Stimulated activated CD4-positive, alpha-beta T cell treated with anti-CD3 and anti-CD28 coated beads, TNF-alpha, amount 100 ng/mL, for 4 hours (primary cell): ENCODE measurements around the gene ACTG1.

Experiments
- DNase-seq, 3 experiments: peaks; one replicate each; pipeline ENCODE4 v3.0.0-alpha.2; 2020; ENCODE audit warnings: low read depth in 3 of 3

ACTG1 gene

DNA sequence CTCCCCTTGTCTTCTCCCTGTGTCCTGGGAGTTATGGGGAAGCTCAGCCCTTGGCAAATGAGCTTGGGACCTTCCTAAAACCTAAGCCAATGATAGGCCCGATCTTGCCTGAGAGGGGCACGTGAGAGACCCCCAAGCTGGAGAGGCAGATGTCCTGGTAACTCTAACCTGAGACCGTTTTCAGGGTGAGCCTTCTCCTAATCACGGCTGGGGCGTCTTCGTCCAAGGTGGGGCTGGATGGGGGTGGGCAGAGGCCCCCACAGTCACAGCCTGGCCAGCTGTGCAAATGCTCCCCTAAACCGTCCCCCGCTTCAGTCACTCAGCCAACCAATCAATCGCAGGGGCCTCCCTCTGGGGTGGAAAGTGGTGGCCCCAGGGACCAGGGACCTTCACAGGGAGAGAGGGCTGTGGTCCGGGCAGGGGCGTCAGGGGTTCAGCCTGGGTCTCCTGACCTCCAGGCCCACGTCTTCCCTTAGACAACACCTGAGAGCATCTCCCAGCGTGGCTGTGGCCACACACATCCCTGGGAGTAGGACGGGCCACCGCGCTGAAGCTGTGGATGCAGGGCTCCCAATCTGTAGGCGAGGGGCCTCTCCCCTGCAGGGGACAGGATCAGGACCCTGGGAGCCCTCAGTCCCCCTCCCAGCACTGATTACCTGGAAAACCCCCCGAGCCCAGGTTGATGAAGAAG lies 30.6 kb downstream of the ACTG1 start:
- DNase-seq = no peak

DNA sequence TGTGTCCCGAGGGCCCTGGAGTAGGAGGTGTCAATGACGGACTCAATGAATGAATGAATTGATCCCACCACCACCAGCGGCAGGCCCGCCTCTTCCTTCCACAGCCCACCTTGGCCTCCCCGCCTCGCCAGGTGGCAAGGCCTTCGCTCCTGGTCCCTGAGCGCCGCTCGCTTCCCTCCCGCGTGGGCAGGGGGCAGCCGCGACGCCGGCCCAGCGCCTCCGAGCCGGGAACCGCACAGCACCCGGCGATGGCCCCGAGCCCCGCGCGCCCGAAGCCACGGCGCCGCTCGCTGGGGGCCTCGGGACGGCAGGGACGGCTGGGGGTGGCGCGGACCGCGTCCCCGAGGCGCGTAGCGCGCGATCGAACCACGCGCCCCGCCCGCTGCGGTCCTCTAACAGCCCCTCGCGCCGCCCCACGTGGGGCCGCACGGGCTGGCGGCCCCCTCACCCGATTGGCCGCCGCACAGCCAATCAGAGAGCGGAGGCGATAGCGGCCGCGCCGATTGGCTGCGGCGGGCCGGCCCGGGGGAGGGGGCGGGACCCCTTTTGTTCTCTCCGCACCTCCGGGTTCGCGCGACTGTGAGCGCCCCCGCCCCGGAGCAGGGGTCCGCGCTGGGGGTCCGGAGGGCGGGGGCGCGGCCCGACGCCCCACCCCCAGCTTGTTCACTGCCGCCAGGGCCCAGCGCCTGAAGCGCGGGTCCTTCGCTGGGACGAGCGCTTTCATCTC lies 31.4 kb downstream of the ACTG1 start:
- peak in 2 of 3 experiments; percentile 45 to 55 for DNase-seq

DNA sequence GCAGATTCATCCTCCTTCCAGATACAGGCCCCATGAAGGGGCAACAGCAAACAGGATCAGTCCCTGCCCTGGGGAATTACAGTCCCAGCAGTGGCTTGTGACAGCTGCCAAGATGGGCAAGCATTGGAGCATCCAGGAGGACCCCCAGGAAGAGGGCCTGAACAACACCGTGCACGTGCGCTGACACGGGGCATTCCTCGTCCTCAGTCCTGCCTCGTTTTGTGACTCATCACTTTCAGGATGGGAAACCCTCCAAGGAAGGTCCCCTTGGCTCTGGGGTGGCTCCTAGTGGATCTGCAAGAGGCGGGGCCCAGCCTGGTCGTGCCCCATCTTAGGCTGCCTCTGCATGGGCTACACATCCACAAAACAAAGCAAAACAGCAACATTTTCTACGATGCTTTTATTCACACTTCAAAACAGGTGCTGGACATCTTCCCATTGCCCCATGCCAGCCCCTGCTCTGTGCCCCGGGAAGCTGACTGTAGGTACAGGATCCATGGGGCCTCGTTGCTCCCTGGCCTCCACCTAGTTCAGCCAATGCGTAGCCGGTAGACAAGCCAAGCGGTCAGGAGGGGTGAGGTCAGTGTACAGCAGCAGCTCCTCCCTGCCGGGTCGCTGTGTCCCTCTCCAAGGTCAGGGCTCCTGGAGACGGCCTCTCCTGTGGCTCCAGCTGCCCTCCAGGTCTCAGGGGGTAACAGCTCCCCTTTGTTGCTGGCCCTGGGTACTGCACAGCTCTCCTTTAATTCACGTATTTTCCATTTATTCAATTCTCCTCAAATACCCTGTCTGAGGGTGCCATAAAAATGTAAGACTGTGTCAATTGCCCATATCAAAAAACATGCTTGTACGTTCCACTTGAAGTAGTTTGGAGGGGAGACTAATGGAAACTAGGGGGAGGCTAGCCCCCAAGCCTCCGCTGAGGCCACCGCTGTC lies 32.2 kb downstream of the ACTG1 start:
- no peak for DNase-seq

DNA sequence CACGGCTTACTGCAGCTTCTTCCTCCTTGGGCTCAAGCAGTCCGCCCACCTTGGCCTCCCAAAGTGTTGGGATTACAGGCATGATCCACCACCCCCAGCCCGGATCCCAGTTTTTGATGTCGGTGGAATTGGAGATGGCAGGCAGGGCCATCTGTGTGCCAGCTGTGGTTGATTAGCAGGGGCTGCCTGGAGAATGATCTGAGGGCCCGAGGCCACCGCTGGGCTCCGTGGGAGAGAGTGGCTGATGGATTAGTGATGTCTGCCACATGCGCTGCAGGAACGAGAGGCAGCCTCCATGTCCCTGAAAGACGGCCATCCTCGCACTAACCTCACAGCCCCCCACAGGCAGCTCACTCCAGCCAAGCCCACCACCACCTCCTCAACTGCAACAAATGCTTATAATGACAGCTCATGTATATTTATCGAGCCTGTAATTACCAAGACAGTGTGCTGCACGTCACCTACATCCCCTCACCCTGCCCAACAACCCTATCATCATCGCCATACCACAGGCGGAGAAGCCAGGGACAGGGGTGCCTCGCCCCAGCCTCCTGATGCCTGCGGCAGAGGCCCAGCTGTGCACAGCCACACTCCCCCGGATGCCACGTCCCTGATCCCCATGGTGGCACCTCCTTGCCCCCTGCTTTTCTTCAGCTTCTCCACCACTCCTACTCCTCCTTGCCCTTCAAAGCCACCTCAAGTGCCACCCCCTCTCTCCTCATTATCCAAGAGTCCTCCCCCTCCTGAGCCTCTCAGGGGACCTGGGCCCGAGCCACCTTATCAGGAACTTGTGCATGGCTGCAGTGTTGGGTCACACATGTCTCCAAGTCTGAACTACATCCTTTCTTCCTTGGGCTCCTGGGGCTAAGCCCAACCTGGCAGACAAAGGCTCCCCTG lies 33.2 kb downstream of the ACTG1 start:
- DNase-seq = no peak

DNA sequence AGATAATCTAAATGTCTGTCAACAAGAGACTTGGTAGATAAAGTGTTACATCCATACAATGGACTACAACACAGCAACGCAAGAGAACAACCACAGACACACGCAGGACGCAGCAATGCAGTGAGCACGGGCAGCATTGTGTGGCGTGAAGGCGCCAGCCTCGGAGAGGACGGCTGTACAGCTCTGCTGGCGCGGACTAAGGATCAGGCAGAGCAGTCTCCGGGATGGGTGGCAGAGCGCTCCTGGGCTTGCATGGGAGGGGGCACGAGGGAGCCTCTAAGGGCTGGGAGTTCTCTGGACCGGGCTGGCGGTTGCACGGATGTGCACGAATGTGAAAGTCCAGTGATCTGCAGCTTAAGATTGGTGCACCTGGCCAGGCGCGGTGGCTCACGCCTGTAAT lies 34.5 kb downstream of the ACTG1 start:
- no peak for DNase-seq

DNA sequence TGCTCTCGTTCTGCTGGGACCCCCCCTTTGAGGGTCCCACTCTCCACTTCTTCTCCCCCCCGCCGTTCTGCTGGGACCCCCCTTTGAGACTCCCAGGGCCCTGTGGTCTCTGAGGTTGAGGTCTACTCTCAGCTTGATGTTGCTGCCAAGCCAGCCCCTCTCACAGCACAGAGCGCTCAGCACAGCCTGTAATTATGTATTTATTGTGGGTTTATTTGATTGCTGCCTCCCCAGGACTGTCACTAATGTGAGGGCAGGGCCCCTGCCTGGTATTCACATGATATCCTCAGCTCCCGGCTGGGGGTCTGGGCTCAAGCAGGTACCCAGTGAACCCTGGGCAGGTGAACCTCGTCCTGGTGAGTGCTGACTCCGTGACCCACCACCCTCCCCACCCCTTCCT lies 35.4 kb downstream of the ACTG1 start:
- DNase-seq = no peak

DNA sequence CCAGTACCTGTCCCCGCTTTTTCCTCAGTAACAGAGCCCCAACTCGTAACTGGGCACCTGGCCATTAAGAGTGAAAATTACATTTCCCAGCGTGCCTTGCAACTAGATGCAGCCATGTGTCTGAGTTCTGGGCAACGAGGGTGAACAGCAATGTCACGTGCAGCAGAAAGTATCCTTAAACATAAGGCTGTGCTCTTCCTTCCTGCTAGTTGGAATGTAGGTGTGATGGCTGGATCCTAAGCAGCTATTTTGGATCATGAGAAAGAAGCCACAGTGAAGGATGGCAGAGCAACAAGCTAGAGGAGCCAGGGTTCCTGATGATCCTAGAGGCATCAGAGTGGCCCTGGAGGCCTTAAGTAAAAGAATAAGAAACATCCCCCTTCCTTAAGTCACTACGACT lies 36.0 kb downstream of the ACTG1 start:
- DNase-seq = no peak

DNA sequence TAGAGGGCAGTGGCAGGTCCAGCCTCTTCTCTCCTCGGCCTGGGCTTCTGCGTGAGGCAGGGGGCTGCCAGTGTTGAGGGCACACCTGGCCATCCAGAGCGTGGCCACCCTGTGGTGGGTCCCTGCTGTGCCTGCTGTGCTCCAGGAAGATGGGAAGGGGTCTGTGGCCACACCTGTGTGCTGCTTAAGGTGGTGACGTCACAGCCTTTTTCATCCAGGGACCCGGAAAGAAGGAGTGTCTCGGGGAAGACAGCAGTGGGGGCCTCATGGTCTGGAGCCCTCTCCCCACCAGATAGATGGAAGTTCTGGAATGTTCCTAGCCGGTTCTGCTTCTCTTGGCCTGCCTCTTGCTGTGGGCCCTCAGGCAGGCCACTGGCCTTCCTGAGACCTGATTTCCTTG lies 36.5 kb downstream of the ACTG1 start:
- no peak for DNase-seq

DNA sequence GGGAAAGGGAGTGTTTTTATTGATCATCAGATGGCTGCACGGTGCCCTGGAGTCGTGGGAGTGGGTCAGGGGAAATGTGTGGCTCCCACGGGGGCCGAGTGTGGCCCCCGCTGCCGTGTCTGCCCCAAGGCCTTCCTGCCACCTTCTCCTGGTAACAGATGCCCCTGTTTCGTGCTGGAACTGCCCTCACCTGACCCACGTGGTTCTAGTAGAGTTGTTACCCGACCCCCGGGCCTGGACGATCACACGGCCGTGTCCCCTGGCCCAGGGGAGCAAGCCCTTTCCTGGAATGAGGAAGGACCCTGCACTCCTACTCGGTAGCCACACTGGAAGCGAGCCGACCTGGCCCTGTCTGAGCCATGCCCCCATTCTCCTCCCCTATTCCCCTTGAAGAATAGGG lies 37.6 kb downstream of the ACTG1 start:
- DNase-seq = no peak

DNA sequence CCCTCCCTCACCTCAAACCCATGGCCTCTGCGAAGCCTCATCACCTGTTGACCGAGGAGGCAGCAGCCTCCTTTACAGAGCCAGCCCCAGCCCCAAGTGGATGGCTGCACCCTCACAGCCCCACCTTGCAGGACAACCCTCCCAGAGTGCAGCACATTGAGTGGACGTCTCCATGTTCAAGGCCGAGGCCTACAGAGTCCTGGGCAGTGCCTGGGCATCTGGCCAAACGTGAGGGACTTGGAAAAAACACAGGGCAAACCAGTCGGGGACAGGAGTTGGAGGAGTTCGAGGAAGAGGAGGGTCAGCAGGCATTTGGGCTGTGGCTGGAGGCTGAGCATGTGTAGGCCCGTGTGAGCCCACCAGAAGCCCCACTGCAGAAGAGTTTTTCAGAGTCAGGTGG lies 39.6 kb downstream of the ACTG1 start:
- no peak for DNase-seq

DNA sequence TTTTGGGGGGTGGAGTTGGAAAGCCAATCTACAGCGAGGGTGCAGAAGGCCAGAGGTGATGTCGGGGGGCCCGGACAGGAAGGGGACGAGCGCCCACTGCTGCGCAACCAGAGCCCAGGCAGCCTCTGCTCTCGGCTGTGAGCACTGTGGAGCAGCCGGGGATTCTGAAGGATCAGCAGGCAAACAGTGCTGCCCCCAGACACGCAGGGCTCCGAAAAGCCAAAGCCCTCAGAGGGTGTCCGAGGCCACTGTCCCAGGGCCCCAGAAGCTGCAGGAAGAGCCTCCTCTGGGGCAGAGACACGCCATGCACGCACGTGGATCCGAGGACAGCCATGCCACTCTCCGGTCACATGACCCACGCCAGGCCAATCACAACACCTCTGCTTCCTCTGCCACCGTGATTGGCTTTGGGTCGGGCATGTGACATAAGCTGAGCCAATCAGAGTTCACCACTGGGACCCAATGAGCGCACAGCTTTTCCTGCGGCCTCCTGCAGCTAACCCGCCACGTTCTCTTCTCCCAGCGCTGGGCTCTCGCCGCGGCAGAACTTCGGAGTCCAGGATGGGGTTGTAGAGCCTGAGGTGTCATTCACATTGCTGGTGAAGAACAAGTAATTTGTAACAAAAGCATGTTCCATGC lies 40.7 kb downstream of the ACTG1 start:
- no peak for DNase-seq

DNA sequence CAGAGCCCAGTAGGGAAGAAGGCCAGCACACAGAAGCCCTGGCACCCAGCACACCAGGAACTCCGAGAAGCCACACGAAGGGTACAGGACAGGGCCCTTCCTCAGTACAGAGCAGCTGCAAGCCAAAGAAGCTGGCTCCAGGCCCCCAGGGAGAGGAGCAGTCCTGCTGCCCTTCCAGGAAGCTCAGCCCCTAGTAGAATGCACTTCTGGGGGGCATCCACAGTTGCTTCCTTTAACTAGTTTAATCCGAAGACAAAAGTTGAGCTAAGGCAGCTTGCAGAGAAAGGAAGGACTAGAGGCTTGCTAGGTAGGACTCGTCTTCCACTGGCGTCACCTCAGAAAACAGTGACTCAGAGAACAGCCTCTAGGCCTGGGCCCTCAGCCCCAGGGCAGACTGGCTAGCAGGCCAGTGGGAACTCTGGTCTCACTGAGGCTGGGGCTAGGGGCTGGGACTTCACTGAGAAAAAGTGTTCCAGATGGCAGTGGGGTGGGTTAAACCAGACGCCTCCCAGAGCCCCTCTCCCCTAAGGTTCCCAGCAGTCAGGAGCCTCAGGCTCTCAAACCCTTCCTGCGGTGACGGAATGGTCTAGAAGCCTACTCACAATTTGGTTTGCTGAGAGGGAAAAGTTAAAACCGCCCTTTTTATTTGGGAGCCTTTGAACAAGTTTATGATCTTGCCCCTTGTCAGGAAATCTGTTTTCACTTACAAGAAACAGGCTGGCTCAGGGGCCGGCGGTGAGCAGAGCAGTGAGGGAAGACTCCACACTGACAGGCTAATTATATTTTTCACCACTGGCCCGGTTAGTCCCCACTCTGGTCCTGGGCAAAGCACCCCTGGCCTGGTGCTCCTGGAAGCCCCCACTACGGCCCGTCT lies 41.4 kb downstream of the ACTG1 start:
- no peak for DNase-seq

DNA sequence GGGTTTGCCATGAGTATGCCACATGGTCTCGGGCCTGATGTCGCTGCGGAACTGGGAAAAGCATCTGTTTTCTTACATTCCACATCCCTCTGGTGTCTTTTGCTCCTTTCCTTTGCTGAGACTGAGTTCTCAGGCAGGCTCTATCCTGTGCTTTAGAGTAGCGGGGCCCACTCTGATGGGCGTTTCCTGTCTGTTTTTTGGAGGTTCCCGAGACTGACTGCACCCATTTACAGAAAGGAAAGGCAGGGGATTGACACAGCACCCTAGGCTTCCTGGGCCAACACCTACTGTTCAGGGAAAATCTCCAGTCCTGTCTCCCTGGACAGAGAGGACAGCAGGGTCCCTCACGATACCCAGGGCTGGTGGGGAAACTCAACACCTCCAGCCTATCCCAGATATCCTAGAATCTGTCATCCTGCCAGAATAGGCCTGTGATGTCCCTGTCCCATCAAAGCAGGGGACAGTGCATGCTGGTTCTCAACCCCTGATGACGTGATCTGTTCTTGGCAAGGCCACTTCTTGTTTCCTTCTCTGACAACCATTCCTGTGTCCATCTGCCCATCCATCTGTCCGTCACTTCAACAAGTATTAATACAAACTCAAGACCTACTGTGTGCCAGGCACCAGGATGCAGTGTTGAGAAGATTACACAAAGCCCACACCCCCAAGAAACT lies 42.2 kb downstream of the ACTG1 start:
- DNase-seq = no peak

DNA sequence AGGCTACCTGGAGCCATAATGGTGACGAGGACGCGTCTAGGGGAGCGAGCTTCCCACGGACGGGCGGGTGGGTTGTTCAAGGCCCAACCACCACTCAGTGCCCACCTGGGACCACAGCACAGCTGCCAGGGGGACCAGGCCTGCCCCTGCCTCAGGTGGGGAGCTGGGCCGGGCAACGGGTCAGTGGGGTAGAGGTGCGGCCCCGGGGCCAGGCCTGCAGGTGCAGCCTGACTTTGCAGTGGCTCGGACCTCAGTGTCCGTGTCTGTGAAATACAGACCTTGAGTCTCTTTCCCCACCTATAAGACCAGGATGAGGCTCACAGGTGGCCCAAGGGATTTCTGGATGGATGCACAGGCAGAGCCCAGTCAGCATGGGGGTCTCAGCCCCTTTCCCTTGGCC lies 43.3 kb downstream of the ACTG1 start:
- DNase-seq = no peak

DNA sequence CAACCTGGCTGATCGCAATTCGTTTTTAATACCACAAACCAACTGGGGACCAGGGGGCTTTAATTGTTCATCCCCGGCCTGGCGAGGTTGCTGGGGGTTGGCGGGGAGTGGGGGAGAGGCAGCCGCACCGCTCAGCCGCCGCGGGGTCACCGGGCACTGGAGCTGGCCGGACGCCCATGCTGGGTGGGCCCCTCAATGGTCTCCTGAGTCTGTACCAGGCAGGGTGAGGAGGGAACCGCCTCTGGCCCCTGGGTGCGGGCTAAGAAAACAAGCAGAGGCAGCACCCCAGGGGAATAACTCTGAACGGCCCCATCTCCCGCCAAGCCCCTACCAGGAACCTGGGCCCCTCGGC lies 43.9 kb downstream of the ACTG1 start:
- DNase-seq = no peak

DNA sequence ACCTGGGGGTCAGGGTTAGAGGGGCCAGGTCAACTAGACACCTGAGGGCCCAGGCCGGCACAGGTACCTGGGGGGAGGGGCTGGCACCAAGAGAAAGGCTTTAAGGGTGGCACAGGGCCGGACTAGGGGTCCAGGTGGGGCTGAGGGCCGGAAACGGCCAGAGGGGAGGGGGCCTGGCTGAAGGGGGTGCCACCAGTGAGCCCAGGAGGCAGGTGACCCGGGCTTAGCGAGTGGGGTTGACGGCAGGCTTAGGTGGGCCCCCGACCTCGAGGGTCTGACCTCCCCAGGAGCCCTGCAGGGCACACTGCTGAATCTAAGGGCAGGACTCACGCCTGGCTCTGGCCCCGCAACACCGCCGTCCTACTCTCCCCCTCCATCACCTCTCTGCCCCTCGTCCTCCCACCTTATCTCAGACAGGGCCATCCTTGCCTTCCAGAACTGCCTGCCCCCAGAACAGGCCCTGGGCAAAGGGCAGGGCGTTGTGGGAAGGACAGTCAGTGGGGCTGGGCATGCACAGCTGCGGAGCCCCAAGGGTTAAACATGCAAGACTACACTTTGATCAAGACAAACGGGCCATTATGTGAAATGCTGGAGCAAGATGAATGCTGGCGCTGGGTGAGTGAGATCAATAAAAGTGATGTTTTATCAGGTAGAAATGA lies 44.4 kb downstream of the ACTG1 start:
- no peak for DNase-seq

DNA sequence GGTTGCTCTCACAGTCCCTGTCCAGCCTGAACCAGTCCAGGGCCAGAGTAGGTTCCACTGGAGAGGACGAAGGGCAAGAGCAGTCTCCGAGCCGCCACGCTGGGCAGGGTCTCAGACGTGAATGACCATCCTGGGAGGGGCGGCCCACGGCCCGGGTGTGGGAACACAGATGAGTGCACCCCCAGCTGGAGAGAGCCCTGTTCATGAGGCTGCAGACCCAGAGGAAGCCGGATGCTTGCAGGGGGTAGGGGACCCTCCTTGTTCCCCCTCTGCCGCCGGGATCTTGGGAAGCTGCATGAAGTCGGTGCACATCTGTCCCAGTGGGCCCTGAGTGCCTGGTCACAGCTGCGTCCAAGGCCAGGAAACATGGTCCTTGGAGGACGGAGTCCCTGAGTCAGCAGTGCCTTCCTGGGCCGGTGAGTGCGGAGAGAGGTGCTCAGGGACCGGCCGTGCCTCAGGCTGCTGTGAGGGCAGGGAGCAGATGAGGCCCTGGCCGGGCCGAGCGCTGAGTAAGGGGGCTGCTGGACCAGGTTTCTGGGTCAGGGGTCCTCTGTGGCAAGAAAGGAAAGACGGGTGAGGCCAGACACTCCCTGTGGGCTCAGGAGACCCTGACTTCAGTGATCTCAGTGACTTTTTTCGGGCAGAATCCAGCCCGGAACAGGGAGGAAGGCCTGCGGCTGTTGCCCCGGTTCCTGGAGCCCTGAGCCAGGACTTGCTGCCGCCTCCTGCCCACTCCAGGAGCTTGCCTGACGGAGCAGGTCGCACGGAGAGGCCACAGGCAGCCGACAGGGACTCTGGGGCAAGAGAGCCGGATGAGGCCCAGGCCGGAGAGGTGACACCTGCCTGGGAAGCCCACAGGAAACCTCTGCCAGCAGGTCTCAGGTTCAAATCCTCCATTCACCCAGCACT lies 45.8 kb downstream of the ACTG1 start:
- DNase-seq = no peak

DNA sequence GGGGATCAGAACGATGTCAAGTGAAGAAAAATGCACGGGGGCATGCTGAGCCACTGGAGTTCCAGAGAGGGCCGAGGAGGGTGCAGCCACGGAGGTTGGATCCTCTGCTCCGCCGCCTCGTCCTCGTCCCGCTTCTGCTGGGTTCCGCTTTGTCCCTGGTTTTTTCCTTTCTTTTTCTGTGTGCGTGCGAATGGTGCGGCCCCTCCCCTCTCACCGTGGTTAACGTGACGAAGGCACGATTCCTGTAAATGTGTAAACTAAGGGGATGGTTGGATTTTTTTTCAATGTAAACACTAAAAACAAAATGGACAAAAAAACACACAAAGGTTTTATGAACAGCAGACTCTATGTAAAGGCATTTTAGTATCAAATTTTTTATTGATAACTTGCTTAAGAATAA lies 46.7 kb downstream of the ACTG1 start:
- no peak for DNase-seq
